HuH-7 (cell line): ENCODE results near the gene WEE1.
"Not testable (repeated sequence)": the region's sequence is repeated elsewhere in the genome, so short reads cannot be mapped to it uniquely, and the experiment has no call there.

Experiments used
- DNase-seq: peaks from one replicate; pipeline ENCODE4 v3.0.0; 2011; ENCODE audit warnings: low spot score

The WEE1 gene

DNA sequence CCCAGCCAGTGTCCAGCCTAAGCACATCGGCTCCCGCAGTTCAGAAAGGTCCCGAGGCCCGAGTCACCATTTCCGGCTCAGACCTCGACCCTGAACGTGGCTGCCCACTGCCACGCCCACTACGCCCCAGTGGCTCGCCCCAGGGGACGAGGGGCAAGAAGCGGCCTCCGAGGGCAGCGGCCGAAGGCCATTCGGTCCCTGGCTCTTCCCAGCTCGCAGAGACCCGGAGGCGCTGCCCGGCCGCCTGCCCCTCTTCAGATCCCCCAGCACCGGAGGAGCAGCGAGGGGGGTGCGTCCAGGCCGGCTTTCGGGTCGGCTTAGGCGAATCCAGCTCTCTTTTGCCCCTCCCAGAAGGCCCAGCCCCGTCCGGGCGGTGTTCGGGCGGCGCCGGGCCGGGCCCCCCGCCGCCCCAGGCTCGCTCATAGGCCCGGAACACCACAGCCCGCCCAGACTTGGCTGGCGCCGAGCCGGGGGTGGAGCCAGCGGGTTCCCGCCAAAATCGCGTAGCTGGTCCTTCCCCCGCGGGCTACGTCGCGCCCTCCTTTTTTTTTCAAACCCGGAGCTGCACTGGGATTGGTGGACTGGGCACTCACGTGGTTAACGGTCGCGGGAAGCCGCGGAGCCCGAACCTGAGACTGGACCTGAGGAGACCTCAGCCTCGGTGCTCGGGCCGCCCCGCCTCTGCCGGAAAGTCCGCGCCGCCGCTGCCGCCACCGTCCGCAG, at the start of gene WEE1:
Gene WEE1, plus strand, starts transcription at position 619 of the 723 bp plus-strand sequence. CDS start 264 bp downstream, outside the sequence.
- peak; percentile 95 for DNase-seq

DNA sequence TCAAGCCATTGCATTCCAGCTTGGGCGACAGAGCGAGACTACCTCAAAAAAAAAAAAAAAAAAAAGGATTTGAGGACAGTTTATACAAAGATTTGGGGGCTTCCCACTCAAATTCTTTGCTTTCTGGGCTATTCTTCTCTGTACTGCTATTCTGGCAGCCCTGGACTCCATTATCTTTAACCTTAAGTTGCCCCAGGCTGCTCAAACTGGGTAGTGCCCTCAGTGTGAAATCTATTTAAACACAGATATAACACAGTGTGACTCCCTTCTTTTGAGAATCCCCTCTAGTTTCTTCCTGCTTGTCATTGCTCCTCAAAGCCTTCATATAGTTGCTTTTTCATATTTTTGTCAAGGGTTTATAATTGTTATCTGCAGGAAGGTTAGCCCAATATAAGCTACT, 49.5 kb upstream of the WEE1 start:
- no peak for DNase-seq

DNA sequence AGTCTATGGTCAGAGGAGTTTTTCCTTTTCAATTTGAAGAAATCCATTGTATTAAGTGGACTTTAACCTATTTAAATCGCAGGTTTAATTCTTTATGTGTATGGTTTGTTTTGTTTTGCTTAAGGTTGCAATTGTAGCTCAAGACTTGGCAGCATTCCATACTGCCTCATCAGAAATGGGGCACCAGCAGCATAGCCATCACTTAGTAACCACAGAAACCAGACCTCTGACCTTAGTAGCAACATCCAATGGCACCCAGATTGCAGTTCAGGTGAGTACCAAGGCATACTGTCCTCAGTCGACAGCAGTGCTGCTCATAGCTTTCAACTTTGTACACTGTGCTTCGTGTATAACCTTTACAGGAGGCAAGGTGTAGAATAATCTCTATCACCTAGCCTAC, 48.4 kb upstream of the WEE1 start:
- no peak for DNase-seq

DNA sequence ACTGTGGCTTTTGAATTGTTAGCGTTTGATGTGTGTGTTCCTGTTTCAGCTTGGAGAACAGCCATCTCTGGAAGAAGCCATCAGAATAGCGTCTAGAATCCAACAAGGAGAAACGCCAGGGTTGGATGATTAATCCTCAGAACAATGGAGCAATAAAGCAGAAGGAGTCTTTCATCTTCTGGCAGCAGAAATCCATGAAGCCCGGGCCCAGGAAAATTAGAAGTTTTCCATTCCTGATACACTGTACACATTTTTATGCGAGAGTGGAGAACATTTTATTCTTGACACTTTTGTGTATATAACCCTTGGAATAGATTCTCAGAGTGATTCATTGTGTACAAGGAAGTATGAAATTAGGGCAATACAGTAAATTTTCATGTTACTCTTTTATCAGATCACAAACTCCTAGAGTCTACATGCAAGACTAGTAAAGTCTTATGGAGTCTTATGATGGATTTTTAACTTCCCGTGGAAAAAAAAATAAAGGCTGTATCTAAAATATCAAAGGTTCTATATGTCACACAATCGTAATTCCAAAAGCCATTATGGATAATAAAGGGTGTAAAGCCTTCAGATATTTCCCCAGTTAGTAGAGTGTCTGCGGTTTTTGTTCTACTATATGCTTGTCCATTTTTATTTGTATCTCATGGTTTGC, 45.9 kb upstream of the WEE1 start:
- no peak for DNase-seq

DNA sequence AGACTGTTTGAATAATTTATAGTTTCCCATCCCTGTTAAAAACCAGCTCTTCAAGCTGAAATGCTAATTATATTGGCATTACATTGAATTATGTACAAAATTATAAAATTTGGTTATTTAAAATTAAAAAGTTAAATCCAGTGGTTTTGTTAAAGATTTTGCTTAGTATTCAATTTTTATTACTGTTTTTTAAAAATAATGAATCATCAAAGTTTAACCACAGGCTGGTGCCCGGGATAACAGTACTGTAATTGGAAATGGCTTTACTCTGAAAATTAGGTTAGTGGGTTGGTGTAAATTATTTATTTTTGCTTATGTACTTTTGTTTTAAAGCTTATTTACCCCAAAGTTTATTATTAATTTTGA, 45.4 kb upstream of the WEE1 start:
- DNase-seq = no peak

DNA sequence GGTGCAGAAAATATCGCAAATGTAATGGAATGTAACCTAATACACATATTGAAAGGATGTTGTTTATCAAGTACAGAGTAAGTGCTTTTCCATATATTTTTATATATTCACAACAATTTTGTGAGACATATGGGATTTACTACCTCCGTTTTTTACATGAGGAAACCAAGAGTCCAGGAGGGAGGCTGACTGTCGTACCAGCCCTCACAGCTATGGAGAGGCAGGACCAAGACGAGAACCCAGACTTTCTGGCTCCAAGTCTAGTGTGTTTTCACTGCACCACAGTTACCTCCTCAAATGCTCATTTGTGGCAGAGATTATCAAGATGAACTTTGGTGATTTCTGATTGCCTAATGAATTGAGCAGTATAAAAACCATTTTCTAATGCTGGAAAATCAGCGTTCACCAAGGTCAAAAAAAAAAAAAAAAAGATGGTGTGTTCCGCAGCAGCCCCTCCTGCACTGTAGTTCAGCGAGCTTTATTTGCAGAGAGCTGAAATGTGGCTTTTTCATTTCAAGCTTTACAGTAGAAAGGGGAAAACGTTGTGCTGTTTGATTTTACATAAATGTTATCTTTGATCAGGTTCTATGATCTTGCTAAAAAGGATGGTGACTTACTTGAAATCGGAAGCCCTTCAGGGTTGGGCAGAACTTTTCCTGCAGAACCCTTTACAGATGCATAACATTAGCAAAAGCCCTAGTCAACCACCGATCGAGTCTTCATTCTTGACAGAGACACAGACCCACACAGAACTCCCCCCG, 44.7 kb upstream of the WEE1 start:
- DNase-seq = no peak

DNA sequence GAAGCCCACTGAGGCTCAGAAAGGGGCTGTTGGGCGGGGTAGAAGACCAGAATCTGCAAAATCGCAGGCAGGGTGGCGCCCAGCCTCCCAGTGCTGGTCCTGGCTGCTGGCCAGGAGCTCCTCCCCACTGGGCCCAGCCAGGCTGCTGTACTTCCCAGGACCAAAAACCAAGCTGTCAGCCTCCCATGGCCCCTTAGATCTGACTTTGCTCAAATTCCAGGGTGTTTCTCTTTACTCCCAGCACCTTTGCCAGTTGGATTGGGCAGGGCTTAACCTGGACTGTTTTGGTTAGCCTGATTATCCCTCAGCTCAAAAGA, 44.2 kb upstream of the WEE1 start:
- DNase-seq = no peak

DNA sequence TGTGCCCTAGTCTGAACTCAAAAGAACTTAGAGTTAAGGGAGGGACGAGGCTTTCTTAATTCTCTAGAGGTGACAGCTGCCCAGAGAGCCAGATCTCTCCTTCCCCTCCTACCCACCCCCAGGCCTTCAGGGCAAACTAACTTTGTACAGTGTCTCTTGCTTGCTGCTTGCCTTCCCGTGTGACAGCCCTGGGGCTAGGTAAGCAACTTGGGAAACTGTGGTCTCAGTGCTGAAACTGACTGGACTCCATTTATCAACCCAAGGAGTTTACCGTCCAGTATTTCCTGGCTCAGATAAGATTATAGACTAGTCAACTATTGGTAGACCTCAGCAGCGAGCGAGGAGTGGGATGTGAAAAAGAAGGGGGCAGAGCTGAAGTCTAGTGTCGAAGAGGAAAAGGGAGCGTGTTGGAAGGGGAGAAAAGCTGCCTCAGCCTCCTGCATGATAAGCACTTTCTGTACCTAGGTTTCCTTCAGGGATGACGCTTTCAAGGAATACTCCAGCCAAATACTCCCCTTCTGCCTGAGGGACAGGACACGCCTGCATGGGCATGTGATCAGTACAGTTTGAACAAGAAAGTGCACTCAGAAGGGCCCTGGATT, 43.3 kb upstream of the WEE1 start:
- DNase-seq = no peak

DNA sequence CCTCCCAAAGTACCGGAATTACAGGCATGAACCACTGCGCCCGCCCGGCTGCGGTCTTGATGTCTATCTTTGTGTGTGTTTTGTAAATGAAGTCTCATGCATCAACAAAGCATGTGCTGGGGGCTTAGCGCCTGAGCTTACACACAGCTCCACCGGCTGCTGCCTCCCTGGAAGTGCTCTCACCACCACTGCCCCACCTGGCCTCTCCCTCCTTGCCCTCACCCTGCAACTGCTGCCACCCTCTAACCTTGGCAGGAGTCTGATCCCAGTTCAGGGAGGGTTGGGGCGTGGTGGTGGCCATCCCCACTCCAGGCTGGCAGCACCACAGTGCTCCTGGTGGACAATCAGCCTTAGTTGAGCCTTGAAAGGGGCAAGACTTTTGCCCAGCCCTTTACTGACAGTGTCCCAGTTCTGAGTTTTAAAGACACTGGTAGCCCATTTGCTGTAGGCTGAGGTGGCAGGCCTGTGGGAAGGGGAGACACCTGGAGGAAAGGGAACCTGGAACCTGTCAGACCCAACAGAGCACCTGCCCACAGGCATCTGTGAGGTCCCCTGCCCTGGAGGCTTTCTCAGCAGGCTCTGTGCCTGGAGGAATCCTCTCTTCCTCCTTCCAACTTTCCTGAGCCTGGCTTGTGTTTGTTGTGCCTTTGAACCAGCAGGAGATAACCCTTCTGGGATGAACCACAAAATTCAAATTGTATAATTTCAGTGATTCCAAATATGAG, 42.4 kb upstream of the WEE1 start:
- no peak for DNase-seq

DNA sequence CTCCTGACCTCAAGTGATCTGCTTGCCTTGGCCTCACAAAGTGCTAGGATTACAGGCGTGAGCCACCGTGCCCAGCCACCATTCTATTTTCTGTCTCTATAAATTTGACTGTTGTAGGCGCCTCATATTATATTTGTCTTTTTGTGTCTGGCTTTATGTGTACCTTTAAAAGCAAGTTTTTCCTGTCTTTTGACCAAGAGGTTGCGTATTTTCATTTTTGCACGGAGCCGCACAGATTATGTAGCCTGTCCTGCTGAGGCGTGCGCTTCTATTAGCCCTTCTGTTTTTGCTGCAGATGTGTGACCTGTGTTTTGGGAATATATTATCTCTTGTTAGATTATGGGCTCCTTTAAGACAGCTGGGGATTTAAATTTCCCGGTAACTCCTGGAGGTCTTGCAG, 40.4 kb upstream of the WEE1 start:
- no peak for DNase-seq

DNA sequence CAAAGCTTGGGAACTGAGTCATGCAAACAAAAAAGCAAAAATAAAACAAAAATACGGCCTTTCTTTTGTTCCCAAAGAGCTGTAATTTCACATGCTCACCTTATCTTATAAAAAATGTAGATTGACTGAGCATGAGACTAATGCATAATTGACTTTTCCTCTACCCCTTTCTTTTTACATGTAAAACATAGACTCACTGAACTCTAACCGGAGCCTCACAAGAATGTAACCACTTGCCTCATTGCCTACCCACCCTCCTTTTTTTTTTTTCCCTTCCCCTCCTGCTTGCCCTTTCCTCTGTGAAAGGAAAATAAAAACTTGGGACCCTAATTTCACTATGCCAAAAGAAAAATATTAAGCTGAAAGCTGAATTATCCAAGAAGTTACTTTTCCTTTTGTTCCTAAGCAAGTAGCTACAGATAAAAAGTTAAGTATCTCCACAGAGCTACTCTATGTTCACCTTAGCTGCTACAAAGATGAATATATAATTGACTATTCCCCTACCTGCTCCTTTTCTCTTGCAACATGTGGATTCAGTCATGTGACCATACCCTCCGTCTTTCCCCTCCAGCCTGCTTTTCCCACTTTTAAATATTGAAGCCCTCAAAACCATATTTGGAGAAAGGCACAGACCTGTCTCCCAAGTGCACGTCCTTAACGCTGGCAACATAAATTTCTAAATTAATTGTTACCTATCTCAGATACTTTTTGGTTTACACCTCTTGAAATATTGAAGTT, 39.6 kb upstream of the WEE1 start:
- no peak for DNase-seq

DNA sequence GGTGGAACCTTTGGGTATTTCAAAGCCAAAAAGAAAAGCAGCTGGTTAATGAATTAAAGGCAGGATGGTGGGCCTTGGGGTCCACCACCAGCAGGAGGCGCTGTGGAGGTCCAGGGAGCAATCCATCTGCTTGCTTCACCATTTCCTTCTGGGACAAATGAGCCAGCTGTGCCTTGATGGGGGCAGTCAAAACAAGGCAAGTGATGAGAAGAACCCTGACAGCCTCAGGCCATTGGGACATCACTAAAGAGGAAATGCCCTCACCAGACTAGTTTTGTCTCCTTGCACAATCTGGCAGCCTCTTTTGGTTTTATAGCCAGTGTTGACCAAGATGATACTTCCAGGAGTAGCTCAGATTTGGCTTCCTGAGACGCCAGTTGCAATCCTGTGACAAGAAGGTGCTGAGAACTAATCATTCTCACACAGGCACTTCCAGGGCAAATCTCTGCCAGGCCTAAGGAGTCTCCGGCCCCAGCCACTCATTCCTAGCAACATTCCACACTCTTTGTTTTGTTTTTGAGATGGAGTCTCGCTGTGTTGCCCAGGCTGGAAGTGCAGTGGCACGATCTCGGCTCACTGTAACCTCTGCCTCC, 38.2 kb upstream of the WEE1 start:
- peak; percentile 66 for DNase-seq

DNA sequence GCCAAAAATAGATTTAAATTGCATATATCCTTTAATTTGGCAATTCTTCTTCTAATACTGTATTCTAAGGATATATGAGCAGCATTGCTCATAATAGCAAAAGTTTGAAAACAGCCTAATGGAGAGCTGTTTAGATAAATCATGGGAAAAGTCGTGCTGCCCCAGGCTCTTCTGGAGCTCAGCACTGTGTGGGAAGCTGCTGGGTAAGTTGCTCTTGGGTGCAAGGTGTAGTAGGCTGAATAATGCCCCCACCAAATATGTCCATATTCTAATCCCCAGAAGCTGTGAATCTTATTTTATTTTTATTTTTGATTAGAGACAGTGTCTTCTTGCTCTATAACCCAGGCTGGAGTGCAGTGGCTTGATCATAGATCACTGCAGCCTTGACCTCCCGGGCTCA, 34.9 kb upstream of the WEE1 start:
- DNase-seq = no peak

DNA sequence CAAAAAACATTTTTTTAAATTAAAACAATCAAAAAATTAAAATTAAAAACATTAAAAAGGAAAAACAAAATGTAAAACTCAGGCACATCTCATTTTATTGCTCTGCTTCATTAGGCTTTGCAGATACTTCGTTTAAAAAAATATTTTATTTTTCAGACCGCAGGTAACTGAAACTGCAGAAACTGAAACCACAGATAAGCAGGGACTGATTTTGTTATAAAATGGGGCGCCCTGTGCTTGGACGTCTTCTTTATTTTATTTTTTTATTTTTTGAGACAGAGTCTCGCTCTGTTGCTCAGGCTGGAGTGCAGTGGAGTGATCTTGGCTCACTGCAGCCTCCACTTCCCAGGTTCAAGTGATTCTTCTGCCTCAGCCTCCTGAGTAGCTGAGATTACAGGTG, 24.3 kb upstream of the WEE1 start:
- not testable (repeated sequence) for DNase-seq

DNA sequence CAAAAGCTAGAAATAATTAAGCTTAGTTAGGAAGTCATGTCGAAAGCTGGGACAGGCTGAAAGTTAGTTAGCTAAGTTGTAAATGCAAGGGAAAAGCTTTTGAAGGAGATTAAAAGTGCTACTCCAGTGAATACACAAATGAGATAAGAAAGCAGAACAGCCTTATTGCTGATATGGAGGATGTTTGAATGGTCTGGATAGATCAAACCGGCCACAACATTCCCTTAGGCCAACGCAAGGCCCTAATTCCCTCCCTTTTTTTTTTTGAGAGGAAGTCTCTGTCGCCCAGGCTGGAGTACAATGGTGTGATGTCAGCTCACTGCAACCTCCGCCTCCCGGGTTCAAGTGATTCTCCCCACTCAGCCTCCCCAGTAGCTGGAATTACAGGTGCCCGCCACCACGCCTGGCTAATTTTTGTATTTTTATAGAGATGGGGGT, 23.3 kb upstream of the WEE1 start:
- no peak for DNase-seq

DNA sequence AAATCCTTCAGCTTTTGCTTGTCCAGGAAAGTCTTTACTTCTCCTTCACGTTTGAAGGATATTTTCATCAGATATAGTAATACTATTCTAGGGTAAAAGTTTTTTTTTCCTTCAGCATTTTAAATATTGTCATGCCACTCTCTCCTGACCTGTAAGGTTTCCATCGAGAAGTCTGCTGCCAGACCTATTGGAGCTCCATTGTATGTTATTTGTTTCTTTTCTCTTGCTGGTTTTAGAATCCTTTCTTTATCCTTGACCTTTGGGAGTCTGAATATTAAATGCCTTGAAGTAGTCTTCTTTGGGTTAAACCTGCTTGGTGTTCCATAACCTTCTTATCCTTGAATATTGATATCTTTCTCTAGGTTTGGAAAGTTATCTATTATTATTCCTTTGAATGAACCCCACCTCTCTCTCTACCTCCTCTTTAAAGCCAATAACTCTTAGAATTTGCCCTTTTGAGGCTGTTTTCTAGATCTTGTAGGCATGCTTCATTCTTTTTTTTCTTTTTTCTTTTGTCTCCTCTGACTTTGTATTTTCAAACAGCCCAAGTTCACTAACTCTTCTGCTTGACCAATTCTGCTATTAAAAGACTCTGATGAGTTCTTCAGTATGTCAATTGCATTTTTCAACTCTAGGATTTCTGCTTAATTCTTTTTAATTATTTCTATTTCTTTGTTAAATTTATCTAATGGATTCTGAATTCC, 12.0 kb upstream of the WEE1 start:
- DNase-seq = no peak

DNA sequence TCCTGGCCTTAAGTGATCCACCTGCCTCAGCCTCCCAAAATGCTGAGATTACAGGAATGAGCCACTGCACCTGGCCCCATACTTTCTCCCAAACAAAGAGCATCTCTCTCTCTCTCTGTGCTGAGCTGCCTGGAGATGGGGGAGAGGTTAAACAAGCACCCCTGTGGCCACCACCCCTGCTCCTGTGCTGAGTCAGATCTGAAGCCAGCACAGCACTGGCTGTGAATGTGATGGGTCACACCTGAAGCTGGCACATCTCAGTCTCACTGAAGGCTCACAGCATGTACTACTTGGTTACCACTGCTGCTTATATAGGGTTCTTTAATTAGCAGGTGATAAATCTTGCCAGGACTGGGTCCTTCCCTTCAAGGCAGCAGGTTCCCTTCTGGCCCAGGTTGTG, 10.8 kb upstream of the WEE1 start:
- DNase-seq = no peak

DNA sequence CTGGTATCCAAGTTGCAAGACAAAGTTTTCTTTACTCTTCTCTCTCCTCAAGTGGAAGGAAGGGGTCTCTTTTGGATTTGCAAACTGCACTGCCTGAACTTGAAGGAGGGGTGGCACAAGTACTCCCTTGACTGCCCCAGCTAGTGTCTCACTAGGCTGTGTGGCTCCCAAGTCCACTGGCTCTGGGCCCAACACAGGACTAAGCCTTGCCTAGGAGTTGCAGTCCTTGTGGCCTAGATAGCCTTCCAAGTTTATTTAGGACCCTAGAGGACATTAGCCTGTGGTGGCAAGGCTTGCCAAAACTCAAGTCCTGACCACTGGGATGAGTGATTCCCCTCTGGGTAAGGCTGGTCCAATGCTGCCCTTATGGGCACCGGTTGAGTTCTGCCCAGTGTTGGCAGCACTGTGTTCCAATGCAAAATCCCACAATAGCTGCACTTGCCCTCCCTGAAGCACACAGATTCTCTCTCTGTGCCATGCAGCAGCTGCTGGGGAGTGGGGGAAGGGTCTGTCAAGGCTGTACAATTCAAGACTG, 10.2 kb upstream of the WEE1 start:
- no peak for DNase-seq

DNA sequence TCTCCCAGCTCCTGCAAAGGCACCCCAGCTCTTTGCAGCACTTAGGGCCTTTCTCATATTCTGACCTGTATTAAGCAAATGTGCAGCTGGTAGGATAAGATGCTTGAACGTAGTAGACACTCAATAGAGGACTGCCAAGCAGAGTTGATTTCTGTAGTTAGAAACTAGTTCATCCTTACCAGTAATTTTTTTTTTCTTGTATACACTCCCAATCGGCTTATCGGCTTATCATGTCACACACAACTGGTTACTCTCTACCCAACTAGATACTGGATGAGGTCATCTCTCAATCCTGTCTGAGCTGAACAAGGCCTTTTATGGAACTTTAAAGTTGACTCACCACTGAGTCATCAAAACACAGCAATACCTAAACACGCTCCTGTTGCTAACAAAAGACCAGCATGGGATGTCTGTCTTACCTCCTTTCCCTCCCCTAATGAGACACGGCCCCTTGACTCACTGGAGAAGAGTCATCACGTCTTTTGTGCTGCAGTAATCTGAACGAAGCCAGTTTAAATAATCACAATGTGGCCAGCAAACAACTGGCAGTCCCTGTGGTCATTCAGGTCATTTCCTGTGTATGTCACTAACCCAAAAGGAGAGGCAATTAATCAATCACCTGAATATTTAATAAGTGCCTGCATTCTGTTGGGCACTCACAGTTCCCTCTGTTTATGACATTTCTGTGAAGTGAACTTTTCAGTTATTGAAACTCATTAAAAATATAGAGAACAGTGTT, 7.5 kb upstream of the WEE1 start:
- peak; percentile 57 for DNase-seq
